NCI-H146 treated with DMSO at 0.1 percent for 48 hours (cell line): Measurements from ENCODE around the gene CDH1.
"Not testable (repeated sequence)": the region's sequence is repeated elsewhere in the genome, so short reads cannot be mapped to it uniquely, and the experiment has no call there.

Source experiments
- DNase-seq: peaks from one replicate; lab custom pipeline; 2025; ENCODE audit not compliant: unreplicated experiment; lab: John Stamatoyannopoulos, UW

The CDH1 gene

GRCh38 chr16:68787419-68787807 is 50.3 kb downstream of the CDH1 start:
- not testable (repeated sequence) for DNase-seq

GRCh38 chr16:68790130-68790761 is 53.2 kb downstream of the CDH1 start:
- DNase-seq: no peak

GRCh38 chr16:68790944-68791343 is 53.9 kb downstream of the CDH1 start:
- no peak for DNase-seq

- DNase-seq: no peak
Observed at GRCh38 chr16:68792465-68793324, 55.6 kb downstream of the CDH1 start.

GRCh38 chr16:68793401-68793857 is 56.3 kb downstream of the CDH1 start:
- no peak for DNase-seq

- DNase-seq: peak; percentile 46
Observed at GRCh38 chr16:68798398-68798797, 61.3 kb downstream of the CDH1 start.

GRCh38 chr16:68800257-68800875 is 63.3 kb downstream of the CDH1 start:
- DNase-seq: peak; percentile 43

GRCh38 chr16:68802190-68802589 is 65.1 kb downstream of the CDH1 start:
- DNase-seq: no peak

- no peak for DNase-seq
Observed at GRCh38 chr16:68806422-68806821, 69.3 kb downstream of the CDH1 start.

- no peak for DNase-seq
Observed at GRCh38 chr16:68806981-68807380, 69.9 kb downstream of the CDH1 start.

- DNase-seq: no peak
Observed at GRCh38 chr16:68814516-68814915, 77.4 kb downstream of the CDH1 start.

- DNase-seq: no peak
Observed at GRCh38 chr16:68823401-68824135, 86.5 kb downstream of the CDH1 start.

GRCh38 chr16:68825427-68825826 is 88.3 kb downstream of the CDH1 start:
- no peak for DNase-seq

- DNase-seq: no peak
Observed at GRCh38 chr16:68826652-68827051, 89.6 kb downstream of the CDH1 start.

- DNase-seq: no peak
Observed at GRCh38 chr16:68833251-68833650, 96.2 kb downstream of the CDH1 start.

- no peak for DNase-seq
Observed at GRCh38 chr16:68834550-68834949, 97.5 kb downstream of the CDH1 start.

- DNase-seq: no peak
Observed at GRCh38 chr16:68835970-68836369, 98.9 kb downstream of the CDH1 start.

- no peak for DNase-seq
Observed at GRCh38 chr16:68839831-68840230, 102.7 kb downstream of the CDH1 start.

GRCh38 chr16:68842964-68843481 is 105.9 kb downstream of the CDH1 start:
- DNase-seq: peak; percentile 45

GRCh38 chr16:68843482-68844210 is 106.6 kb downstream of the CDH1 start, which contains the start of gene TANGO6:
Gene TANGO6 (plus strand): TSS chr16:68843531. CDS start chr16:68843618, 87 bp downstream.
- peak; percentile 67 for DNase-seq
